Fibroblast of lung (primary cell): ENCODE data around the gene MYRIP.

Source experiments
- EZH2 ChIP-seq: IDR thresholded peaks from 2 replicates; pipeline ENCODE4 v1.5.1; 2012; ENCODE audit warnings: low read length, control low read depth, mild to moderate bottlenecking; ENCODE audit errors: missing control alignments
- TF ChIP-seq, protein P1 (sequence below), 2 donors: IDR thresholded peaks in 1 of 2; conservative IDR thresholded peaks in 1 of 2; 1 replicate in 1 of 2; 2 replicates in 1 of 2; pipeline ENCODE4 v1.5.1; 2011 to 2012; ENCODE audit warnings: low read length in 2 of 2, control low read depth in 1 of 2, inconsistent platforms in 1 of 2, low read depth in 1 of 2, mild to moderate bottlenecking in 1 of 2

DNA sequence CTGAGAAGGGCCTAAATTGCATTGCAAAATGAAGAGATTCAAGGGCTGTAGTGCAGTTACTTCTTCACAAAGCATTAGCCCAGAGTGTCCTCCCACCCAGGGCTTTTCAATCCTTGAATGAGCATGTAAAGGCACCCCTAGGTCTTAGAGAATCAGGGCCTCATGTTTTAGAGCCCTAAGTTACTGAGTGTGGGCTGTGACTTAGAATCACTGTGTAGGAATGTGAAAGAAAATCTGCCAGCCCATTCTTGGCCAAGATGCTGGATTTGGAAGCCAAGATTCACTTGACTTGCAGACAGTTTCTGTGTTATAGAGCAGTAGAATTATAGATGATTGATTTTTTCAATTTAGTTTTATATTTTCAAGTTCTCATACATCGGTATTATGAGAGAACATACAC is 153.2 kb downstream of the MYRIP start:
- TF ChIP-seq, protein P1, sequence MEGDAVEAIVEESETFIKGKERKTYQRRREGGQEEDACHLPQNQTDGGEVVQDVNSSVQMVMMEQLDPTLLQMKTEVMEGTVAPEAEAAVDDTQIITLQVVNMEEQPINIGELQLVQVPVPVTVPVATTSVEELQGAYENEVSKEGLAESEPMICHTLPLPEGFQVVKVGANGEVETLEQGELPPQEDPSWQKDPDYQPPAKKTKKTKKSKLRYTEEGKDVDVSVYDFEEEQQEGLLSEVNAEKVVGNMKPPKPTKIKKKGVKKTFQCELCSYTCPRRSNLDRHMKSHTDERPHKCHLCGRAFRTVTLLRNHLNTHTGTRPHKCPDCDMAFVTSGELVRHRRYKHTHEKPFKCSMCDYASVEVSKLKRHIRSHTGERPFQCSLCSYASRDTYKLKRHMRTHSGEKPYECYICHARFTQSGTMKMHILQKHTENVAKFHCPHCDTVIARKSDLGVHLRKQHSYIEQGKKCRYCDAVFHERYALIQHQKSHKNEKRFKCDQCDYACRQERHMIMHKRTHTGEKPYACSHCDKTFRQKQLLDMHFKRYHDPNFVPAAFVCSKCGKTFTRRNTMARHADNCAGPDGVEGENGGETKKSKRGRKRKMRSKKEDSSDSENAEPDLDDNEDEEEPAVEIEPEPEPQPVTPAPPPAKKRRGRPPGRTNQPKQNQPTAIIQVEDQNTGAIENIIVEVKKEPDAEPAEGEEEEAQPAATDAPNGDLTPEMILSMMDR (conservative IDR thresholded peaks at IDR 0.05 in 1 of 2, IDR thresholded peaks at IDR 0.05 in 1 of 2; ENCODE audit: low read depth in 1 of 2, low read length in 2 of 2), result no peak
- no peak for TF ChIP-seq EZH2
